ENCODE measurements around the gene TMEM179B.

DNA sequence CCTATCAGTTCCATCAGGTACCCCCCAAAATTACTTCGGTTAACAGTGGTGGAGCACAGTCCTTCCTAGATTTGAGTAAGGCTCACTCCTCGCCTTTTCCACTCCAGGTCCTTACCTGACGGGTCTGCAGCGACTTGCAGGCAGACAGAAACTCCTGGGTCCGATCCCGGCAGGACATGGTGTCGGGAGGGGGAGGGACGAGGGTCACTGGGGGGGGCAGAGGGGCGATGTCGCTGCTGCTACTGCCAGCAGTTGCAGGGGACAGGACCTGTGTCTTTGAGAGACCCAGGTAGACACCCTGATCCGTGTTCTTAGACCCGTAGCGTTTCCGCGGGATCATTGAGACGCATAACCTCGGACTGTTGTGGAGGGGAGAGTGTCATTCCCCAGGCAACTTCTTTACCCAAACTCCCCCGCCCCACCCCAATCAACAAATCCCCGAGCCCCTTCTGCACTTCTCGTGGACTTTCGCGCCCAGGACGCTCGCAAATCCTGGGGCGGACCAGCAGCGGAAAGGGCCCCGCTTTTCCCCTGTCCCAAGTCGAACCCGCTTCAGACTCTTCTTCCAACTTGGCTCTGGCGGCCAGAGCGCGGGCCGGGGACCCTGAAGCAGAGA lies 43.8 kb downstream of the TMEM179B start:
- TF ChIP-seq CTCF (IDR thresholded peaks at IDR 0.05 in 8 of 11, conservative IDR thresholded peaks at IDR 0.05 in 3 of 11) = no peak
- no peak for TF ChIP-seq POLR2AphosphoS5 (IDR thresholded peaks at IDR 0.05)
